Activated CD4-positive, alpha-beta T cell treated with anti-CD3 and anti-CD28 coated beads for 36 hours (primary cell): ENCODE results near the gene PTAFR. TPM values are rescaled to one million over a fixed set of nuclear protein-coding genes. Genes with fewer than 3 reads are reported as not detected.

Experiments
- ATAC-seq: fragments of 200-7000 bp; cut with Tn5 transposase; one replicate; pipeline ENCODE4 v1.10.0; 2021; ENCODE audit warnings: mild to moderate bottlenecking, moderate library complexity
- CTCF ChIA-PET: fragments of 350-600 bp; sonication (Branson Sonifier 250); formaldehyde crosslinking; loops from one replicate; lab custom pipeline; 2021; ENCODE audit warnings: antibody characterized with exemption; lab: Charles Lee
- POLR2A ChIA-PET: fragments of 350-600 bp; sonication (Branson Sonifier 250); formaldehyde crosslinking; loops from one replicate; lab custom pipeline; 2021; ENCODE audit warnings: antibody characterized with exemption, inconsistent platforms; lab: Charles Lee
- DNase-seq: peaks from one replicate; pipeline ENCODE4 v3.0.0-alpha.2; 2020
- H3K27ac Mint-ChIP-seq: one replicate; pipeline ENCODE4 v1.8.0; 2021; ENCODE audit warnings: mixed read lengths
- H3K27me3 Mint-ChIP-seq: one replicate; pipeline ENCODE4 v1.8.0; 2021; ENCODE audit warnings: mixed read lengths
- H3K36me3 Mint-ChIP-seq: one replicate; pipeline ENCODE4 v1.8.0; 2021; ENCODE audit warnings: low read depth, mixed read lengths
- H3K4me1 Mint-ChIP-seq: one replicate; pipeline ENCODE4 v1.8.0; 2021; ENCODE audit warnings: mixed read lengths
- H3K4me3 Mint-ChIP-seq: one replicate; pipeline ENCODE4 v1.8.0; 2021; ENCODE audit warnings: mild to moderate bottlenecking, moderate library complexity, mixed read lengths
- H3K9me3 Mint-ChIP-seq: one replicate; pipeline ENCODE4 v1.8.0; 2021; ENCODE audit warnings: low read depth, mixed read lengths
- intact Hi-C, 2 experiments: fragments of 100-400 bp; cut with DNase I in 1 of 2; cut with micrococcal nuclease in 1 of 2; formaldehyde crosslinking; loops; one replicate each; pipeline versions ENCODE4 v1.14.2 to v1.15.1; 2022 to 2024; cut with DNase I, micrococcal nuclease
- total RNA-seq, 2 experiments: library from RNA; stranded (reverse); gene quantifications; one replicate each; pipeline ENCODE4 v1.2.3, GENCODE V29; 2021

Gene PTAFR
- total RNA-seq, 2 experiments from 2014 or later = 0.14 to 0.19 TPM

DNA sequence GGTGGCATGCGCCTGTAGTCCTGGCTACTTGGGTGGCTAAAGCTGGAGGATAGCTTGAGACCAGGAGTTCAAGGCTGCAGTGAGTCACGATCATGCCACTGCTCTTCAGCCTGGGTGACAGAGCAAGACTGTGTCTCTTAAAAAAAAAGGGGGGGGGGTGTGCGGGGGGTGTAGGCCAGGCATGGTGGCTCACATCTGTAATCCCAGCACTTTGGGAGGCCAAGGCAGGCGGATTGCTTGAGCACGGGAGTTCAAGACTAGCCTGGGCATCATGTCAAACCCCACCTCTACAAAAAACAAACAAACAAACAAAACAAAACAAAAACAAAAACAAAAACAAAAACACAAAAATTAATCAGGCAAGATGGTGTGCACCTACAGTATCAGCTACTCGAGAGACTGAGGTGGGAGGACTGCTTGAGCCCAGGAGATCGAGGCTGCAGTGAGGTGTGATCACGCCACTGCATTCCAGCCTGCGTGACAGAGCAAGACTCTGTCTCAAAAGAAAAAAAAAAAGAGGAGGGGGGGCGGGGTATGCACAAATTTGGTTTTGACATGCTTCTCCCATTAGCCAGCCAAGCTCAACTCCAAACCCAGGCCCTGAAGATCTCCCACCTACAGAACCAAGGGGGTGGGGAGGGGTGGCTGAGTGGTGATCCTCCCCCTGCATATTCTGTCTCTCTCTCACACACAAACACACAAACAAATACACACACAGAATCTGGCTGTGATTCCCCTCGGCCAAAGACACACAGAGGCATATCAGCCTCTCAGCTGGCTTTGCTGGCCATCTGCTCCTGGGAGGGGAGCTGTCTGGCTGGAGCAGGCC is 3.1 kb downstream of the PTAFR start:
- CTCF ChIA-PET = interaction anchor here (0.6 kb wide), 1 partner anchor 372 kb away, joined by 4 read pairs; no protein-coding TSS in a partner anchor
- Mint-ChIP-seq H3K4me3 (no peak overlapping the region), H3K9me3 (no peaks in the 10 kb centered on the region), H3K27ac (no peak overlapping the region), H3K36me3 (no peaks in the 10 kb centered on the region), H3K27me3 (peaks cover 44% of the 10 kb centered on the region), H3K4me1 (peaks cover 47% of the 10 kb centered on the region)
- ATAC-seq = no peak
- no peak for DNase-seq
- POLR2A ChIA-PET = interaction anchor here (0.6 to 1.0 kb wide), 4 partner anchors 27 to 618 kb away, joined by 3 to 6 read pairs (median 3); no protein-coding TSS in a partner anchor
- intact Hi-C loops = loop anchor here in 1 of 2 experiments (5.0 kb wide), 1 partner anchor 41 kb away; no protein-coding TSS in a partner anchor

DNA sequence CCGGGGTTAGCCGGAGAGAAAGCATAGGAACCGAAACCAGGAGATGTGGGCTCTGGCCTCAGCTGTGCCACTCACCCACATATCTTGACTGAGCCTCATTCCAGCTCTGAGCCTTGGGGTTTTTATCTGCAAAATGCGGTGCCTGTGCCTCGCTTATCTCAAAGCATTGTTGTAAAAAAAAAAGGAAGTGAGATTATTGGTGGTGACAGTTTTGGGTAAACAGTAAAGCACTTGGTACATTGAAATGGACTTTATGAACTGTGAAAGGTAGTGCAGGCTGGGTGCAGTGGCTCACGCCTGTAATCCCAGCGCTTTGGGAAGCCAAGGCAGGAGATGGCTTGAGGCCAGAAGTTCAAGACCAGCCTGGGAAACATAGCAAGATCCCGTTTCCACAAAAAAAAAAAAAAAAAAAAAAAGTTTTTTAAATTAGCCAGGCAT is 3.8 kb downstream of the PTAFR start:
- H3K27ac Mint-ChIP-seq = no peak overlapping the region
- intact Hi-C loops = loop anchor here in 1 of 2 experiments (5.0 kb wide), 1 partner anchor 40 kb away; no protein-coding TSS in a partner anchor

DNA sequence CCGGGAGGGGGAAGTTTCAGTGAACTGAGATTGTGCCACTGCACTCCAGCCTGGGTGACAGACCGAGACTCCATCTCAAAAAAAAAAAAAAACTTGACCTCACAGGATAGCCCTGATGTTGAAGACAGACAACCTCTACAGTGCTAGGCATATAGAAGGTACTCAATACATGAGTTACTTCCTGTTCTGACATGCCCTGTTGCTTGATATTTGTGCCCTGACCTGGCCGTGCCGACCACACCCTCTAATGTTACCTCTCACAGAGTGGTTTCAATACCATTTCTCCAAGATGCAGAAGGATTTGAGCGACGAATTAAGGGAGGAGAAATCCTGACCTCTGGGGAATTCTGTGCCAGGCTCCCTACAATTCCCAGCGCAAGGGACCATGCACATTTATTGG is 5.2 kb downstream of the PTAFR start:
- Mint-ChIP-seq H3K4me1 (peaks cover 52% of the 10 kb centered on the region), H3K27ac (no peak overlapping the region), H3K4me3 (no peak overlapping the region), H3K9me3 (no peaks in the 10 kb centered on the region), H3K27me3 (peaks cover 41% of the 10 kb centered on the region), H3K36me3 (no peaks in the 10 kb centered on the region)
- intact Hi-C loops = loop anchor here in 1 of 2 experiments (5.0 kb wide), 1 partner anchor 39 kb away; no protein-coding TSS in a partner anchor
- ATAC-seq = no peak
- ChIA-PET CTCF (interaction anchor here (0.6 kb wide), 1 partner anchor 170 kb away, joined by 4 read pairs; no protein-coding TSS in a partner anchor), POLR2A (no interaction called here)
- DNase-seq = no peak

More for the DNA sequence above, 3.8 kb downstream of the PTAFR start:
- ChIA-PET POLR2A (interaction anchor here (0.6 to 1.0 kb wide), 2 partner anchors 27 to 617 kb away, joined by 3 to 6 read pairs; no protein-coding TSS in a partner anchor), CTCF (no interaction called here)
- no peaks in the 10 kb centered on the region for H3K36me3 Mint-ChIP-seq
- no peak overlapping the region for H3K4me3 Mint-ChIP-seq
- no peaks in the 10 kb centered on the region for H3K9me3 Mint-ChIP-seq
- DNase-seq (peak; percentile 60), ATAC-seq (peak; percentile 23)
- H3K27me3 Mint-ChIP-seq = peaks cover 46% of the 10 kb centered on the region
- H3K4me1 Mint-ChIP-seq = peaks cover 50% of the 10 kb centered on the region

DNA sequence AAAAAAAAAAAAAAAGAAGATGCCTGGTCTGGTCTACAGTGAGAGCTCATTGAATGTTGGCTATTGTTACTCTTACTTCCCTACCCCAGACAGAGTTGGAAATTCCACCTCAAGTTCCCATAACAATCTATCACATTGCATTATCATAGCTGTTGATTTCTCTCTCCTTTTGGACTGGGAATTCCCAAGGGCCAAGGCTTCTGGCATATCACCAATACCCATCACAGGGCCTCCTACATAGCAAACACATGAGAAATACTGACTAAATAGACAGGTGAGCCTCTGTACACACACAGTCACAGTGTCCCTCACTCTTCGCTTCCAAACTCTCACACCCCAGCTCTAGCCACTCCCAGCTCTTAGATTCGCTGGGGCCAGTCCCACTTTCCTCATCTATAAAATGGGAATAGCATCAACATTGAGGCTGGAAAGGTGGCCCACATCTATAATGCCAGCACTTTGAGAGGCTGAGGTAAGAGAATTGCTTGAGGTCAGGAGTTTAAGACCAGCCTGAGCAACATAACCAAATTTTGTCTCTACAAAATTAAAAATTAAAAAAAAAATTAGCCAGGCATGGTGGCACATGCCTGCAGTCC is 6.4 kb downstream of the PTAFR start:
- H3K27me3 Mint-ChIP-seq = peaks cover 37% of the 10 kb centered on the region
- CTCF ChIA-PET = interaction anchor here (0.6 to 2.8 kb wide), 6 partner anchors 25 to 78 kb away, joined by 3 to 7 read pairs (median 4); no protein-coding TSS in a partner anchor
- H3K27ac Mint-ChIP-seq = no peak overlapping the region
- intact Hi-C loops = loop anchor here in 1 of 2 experiments (5.0 kb wide), 1 partner anchor 38 kb away; no protein-coding TSS in a partner anchor
- H3K36me3 Mint-ChIP-seq = no peaks in the 10 kb centered on the region
- no peak for DNase-seq
- no peak for ATAC-seq
- peaks cover 52% of the 10 kb centered on the region for H3K4me1 Mint-ChIP-seq
- no peak overlapping the region for H3K4me3 Mint-ChIP-seq
- H3K9me3 Mint-ChIP-seq = no peaks in the 10 kb centered on the region
- POLR2A ChIA-PET = interaction anchor here (0.5 to 1.6 kb wide), 7 partner anchors 26 to 478 kb away, joined by 3 to 8 read pairs (median 4); partner anchors contain the start of gene RNU11

DNA sequence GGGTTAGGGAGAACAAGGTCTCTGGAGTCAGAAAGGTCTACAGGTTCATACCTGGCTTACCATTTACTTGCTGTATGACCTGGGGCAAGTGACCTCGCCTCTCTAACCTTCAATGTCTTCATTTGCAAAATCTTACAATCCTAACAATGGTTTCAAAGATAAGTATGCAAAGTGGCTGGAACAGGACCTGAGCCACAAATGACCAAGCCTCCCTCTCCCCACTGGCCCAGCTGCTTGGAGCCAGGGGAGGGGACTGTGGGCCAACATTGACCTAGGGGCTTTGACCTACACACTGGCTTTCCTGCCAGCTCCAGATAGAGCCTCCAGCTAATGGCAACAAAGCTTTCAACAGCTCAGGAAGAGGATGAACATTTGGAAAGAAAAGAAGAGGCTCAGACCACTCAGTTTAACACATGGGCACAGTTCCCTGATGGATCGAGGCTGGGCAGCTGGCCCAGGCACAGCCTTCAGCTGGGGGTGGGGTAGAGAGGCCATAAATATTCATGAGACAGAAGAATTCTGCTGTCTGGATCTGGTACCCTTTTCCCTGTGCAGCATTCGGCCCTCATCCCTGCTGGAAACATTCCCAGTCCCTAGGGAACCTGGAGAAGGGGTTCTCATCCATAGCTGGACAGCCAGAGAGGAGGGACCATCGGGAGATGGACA is 12.9 kb downstream of the PTAFR start:
- Mint-ChIP-seq H3K27ac (no peak overlapping the region), H3K36me3 (no peaks in the 10 kb centered on the region), H3K27me3 (peaks cover 38% of the 10 kb centered on the region), H3K9me3 (no peaks in the 10 kb centered on the region), H3K4me1 (peaks cover 8% of the 10 kb centered on the region), H3K4me3 (no peak overlapping the region)
- ATAC-seq (no peak), DNase-seq (no peak)
- POLR2A ChIA-PET = no interaction called here
- intact Hi-C loops = no loop called here
- CTCF ChIA-PET = interaction anchor here (0.8 kb wide), 1 partner anchor 9 kb away, joined by 4 read pairs; no protein-coding TSS in a partner anchor

DNA sequence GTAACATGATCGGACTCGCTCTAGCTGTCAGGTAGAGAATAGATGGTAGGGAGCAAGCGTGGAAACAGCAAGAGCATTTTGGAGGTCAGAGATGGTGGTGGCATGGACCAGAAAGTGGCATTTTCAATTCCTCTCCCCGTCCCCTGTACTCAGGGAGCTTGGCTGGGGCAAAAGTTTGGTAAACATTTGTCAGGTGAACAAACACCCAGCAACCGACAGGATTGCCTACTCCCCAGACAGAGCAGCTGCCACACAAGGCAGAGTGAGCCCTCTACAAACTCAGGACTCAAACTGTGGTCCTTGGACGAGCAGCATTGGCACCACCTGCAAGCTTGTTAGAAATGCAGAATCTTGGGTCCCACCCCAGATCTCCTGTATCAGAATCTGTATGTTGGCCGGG is 14.3 kb downstream of the PTAFR start:
- ATAC-seq (no peak), DNase-seq (no peak)
- Mint-ChIP-seq H3K4me1 (peaks cover 2% of the 10 kb centered on the region), H3K27me3 (peaks cover 36% of the 10 kb centered on the region), H3K4me3 (no peak overlapping the region), H3K27ac (no peak overlapping the region), H3K36me3 (no peaks in the 10 kb centered on the region), H3K9me3 (no peaks in the 10 kb centered on the region)
- intact Hi-C loops = no loop called here
- CTCF ChIA-PET = interaction anchor here (1.1 kb wide), 1 partner anchor 138 kb away, joined by 3 read pairs; no protein-coding TSS in a partner anchor
- POLR2A ChIA-PET = interaction anchor here (0.7 to 0.9 kb wide), 2 partner anchors 50 to 227 kb away, joined by 3 read pairs; partner anchors contain the start of gene SMPDL3B

DNA sequence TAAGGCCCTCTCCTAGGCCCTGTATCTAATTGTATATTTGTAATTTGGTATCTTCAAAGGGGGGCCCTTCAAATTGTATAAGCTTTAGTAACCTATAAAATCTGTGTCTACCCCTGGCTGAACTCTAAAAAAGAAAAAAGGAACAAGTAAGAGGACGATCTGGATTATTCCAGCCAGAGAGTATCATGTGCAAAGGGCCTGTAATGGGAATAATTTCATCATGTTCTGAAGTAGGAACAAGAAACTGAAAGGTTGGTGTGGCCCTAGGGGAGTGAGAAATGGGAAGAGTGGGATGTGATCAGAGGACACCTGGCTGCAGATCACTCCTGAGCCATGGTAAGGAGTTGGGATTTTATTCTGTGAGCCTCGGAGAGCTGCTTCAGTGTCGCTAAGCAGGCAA is 14.7 kb downstream of the PTAFR start:
- no peak for DNase-seq
- CTCF ChIA-PET = interaction anchor here (0.7 to 1.1 kb wide), 2 partner anchors 70 to 139 kb away, joined by 3 read pairs; no protein-coding TSS in a partner anchor
- Mint-ChIP-seq H3K36me3 (no peaks in the 10 kb centered on the region), H3K4me3 (no peak overlapping the region), H3K9me3 (no peaks in the 10 kb centered on the region), H3K27ac (no peak overlapping the region), H3K27me3 (peaks cover 32% of the 10 kb centered on the region), H3K4me1 (no peaks in the 10 kb centered on the region)
- POLR2A ChIA-PET = interaction anchor here (0.6 to 0.9 kb wide), 2 partner anchors 173 to 227 kb away, joined by 3 to 4 read pairs; partner anchors contain the start of gene SMPDL3B
- no peak for ATAC-seq
- intact Hi-C loops = no loop called here

DNA sequence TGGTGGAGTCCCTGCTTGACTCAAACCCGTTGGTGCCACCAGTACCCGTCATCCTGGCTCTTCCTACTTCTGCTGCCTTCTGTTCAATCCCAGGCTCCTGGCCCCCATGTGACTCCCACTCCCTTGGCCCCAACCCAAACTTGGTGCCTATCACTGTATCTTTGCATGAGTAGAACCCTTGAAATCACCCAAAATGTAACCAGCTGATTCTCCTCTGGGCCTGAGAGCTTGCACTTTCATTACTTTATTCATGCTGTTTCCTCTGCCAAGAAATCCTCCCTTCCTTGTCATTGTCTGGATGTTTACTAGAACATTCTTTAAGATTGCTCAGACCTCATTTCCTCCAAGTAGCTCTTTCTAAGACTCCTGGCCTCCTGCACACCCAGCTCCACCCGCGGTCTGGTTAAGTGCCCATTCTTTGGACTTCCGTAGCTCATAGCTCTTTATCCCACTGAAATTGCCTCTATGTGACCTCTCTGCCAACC is 15.7 kb downstream of the PTAFR start:
- no peaks in the 10 kb centered on the region for H3K9me3 Mint-ChIP-seq
- H3K4me3 Mint-ChIP-seq = no peak overlapping the region
- no peaks in the 10 kb centered on the region for H3K36me3 Mint-ChIP-seq
- H3K27me3 Mint-ChIP-seq = peaks cover 30% of the 10 kb centered on the region
- POLR2A ChIA-PET = no interaction called here
- intact Hi-C loops = no loop called here
- no peak for DNase-seq
- no peak for ATAC-seq
- CTCF ChIA-PET = interaction anchor here (0.7 kb wide), 1 partner anchor 70 kb away, joined by 3 read pairs; no protein-coding TSS in a partner anchor
- no peak overlapping the region for H3K27ac Mint-ChIP-seq
- H3K4me1 Mint-ChIP-seq = no peaks in the 10 kb centered on the region

DNA sequence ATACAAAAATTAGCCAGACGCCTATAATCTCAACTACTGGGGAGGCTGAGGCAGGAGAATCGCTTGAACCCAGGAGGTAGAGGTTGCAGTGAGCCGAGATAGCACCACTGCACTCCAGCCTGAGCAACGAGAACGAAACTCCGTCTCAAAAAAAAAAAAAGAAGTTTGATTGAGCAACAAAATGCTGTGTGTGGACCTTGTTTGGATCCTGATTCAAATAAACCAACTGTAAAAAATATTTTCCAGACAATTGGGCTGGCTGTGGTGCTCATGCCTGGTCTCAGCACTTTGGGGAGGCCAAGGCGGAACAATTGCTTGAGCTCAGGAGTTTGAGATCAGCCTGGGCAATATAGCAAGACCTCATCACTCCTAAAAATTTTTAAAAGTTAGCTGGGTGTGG is 16.8 kb downstream of the PTAFR start:
- CTCF ChIA-PET = interaction anchor here (0.6 kb wide), 1 partner anchor 1742 kb away, joined by 3 read pairs; no protein-coding TSS in a partner anchor
- no peak overlapping the region for H3K4me3 Mint-ChIP-seq
- POLR2A ChIA-PET = no interaction called here
- DNase-seq = no peak
- H3K4me1 Mint-ChIP-seq = no peaks in the 10 kb centered on the region
- intact Hi-C loops = no loop called here
- no peaks in the 10 kb centered on the region for H3K36me3 Mint-ChIP-seq
- ATAC-seq = no peak
- H3K27me3 Mint-ChIP-seq = peaks cover 33% of the 10 kb centered on the region
- H3K27ac Mint-ChIP-seq = no peak overlapping the region
- H3K9me3 Mint-ChIP-seq = no peaks in the 10 kb centered on the region

DNA sequence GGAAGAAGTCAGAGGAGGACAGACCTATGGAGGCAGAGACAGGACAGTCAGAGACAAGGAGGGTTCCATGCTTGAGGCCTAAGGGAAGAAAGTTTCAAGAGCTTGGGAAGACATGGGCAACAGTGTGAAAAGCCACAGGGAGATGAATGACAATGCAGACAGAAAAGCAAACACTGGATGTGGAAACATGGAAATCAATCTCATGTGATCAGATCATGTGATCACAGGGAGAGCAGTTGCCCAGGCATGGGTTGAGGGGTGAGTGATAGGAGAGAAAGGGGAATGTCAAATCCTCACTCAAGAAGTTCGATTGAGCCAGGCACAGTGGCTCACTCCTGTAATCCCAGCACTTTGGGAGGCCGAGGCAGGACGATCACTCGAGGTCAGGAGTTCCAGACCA is 17.2 kb downstream of the PTAFR start:
- DNase-seq (no peak), ATAC-seq (no peak)
- Mint-ChIP-seq H3K9me3 (no peaks in the 10 kb centered on the region), H3K36me3 (no peaks in the 10 kb centered on the region), H3K27me3 (peaks cover 33% of the 10 kb centered on the region), H3K27ac (no peak overlapping the region), H3K4me3 (no peak overlapping the region), H3K4me1 (no peaks in the 10 kb centered on the region)
- ChIA-PET POLR2A (no interaction called here), CTCF (no interaction called here)
- intact Hi-C loops = no loop called here
